ENCODE data around the gene TP53RK. TPM values are rescaled to one million over a fixed set of nuclear protein-coding genes. Genes with fewer than 3 reads are reported as not detected.

The TP53RK gene
- total RNA-seq, 2 donors from 2014 or later = 6.6 to 11.7 TPM

- no peak overlapping the region for H3K27ac ChIP-seq
- TF ChIP-seq, protein P1, sequence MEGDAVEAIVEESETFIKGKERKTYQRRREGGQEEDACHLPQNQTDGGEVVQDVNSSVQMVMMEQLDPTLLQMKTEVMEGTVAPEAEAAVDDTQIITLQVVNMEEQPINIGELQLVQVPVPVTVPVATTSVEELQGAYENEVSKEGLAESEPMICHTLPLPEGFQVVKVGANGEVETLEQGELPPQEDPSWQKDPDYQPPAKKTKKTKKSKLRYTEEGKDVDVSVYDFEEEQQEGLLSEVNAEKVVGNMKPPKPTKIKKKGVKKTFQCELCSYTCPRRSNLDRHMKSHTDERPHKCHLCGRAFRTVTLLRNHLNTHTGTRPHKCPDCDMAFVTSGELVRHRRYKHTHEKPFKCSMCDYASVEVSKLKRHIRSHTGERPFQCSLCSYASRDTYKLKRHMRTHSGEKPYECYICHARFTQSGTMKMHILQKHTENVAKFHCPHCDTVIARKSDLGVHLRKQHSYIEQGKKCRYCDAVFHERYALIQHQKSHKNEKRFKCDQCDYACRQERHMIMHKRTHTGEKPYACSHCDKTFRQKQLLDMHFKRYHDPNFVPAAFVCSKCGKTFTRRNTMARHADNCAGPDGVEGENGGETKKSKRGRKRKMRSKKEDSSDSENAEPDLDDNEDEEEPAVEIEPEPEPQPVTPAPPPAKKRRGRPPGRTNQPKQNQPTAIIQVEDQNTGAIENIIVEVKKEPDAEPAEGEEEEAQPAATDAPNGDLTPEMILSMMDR (IDR thresholded peaks at IDR 0.05) = no peak
- no peak for TF ChIP-seq POLR2A (IDR thresholded peaks at IDR 0.05)
- H3K36me3 ChIP-seq (replicated peaks in 1 of 2; ENCODE audit: insufficient read depth in 1 of 2, low read depth in 2 of 2) = no peaks in the 10 kb centered on the region
- no peak overlapping the region for H3K4me3 ChIP-seq
- no peaks in the 10 kb centered on the region for H3K9me3 ChIP-seq
- 60 to 68% methylated on average over 2 of the region's 2 CpGs for WGBS, 2 donors
- DNase-seq (peak in 1 of 4 donors; percentile 34), ATAC-seq (no peak)
- intact Hi-C loops (cut with DNase I) = no loop called here
- no peaks in the 10 kb centered on the region for H3K27me3 ChIP-seq
- H3K4me1 ChIP-seq = no peaks in the 10 kb centered on the region
Observed at GRCh38 chr20:46694484-46694883, 5.2 kb upstream of the TP53RK start.

DNA sequence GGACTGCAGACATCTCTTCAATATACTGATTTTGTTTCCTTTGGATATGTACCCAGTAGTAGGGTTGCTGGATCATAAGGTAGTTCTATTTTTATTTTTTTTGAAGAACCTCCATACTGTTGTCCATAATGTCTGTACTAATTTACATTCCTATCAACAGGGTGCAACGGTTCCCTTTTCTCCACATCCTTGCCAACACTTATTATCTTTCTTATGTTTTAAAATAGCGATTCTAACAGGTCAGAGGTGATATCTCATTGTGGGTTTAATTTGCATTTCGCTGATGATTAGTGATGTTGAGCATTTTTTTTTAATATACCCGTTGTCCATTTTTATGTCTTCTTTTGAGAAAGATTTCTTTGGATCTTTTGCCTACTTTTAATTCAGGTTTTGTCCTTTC is 2.0 kb upstream of the TP53RK start:
- Histone ChIP-seq H3K27me3 (no peaks in the 10 kb centered on the region), H3K9me3 (no peaks in the 10 kb centered on the region), H3K4me3 (no peak overlapping the region), H3K4me1 (peaks cover 15% of the 10 kb centered on the region), H3K27ac (no peak overlapping the region), H3K36me3 (replicated peaks in 1 of 2; ENCODE audit: insufficient read depth in 1 of 2, low read depth in 2 of 2) (no peaks in the 10 kb centered on the region)
- no peak for TF ChIP-seq POLR2A (IDR thresholded peaks at IDR 0.05)
- TF ChIP-seq, protein P1 (IDR thresholded peaks at IDR 0.05) = no peak
- no peak for DNase-seq
- WGBS, 2 donors = 58 to 60% methylated on average over 4 of the region's 4 CpGs
- intact Hi-C loops (cut with DNase I) = no loop called here
- no peak for ATAC-seq

DNA sequence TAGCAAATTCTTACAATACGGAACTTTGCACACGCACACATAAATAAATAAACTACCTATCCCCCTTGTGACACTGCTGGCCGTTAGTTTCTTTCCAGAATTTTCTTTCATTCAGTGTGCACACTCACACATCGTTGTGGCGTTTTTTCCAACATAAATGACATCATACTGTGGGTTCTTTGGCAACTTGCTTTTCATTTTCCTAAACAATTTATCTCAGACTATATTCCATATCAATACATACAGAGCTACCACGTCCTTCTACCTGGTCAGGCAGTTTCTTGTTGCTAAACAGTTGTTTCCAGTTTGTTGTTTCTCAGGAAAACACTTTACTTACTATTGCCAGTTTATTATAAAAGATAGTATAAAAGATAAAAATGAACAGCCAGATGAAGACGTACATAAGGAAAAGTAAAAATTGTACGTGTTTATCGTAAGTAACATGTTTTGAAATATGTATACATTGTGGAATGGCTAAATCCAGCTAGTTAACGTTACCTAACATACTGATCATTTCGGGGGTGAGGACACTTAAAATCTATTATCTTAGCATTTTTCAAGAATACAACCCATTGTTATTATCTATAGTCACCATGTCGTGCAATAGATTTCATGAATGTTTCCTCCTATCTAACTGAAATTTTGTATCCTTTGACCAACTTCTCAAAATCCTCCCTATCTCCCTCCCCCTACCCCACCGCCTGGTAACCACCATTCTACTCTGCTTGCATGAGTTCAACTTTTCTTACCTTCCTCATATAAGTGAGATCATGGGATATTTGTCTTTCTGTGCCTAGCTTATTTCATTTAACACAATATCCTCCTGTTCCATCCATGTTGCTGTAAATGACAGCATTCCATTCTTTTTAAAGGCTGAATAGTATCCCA is 1.2 kb upstream of the TP53RK start:
- ATAC-seq (no peak), DNase-seq (no peak)
- Histone ChIP-seq H3K36me3 (replicated peaks in 1 of 2; ENCODE audit: insufficient read depth in 1 of 2, low read depth in 2 of 2) (no peaks in the 10 kb centered on the region), H3K27ac (peak overlapping the region in 3 of 4 donors; percentile 80 to 93 (median 89)), H3K27me3 (no peaks in the 10 kb centered on the region), H3K4me1 (peaks cover 15% of the 10 kb centered on the region), H3K4me3 (peak overlapping the region in 1 of 2 donors; percentile 8), H3K9me3 (no peaks in the 10 kb centered on the region)
- intact Hi-C loops (cut with DNase I) = no loop called here
- TF ChIP-seq POLR2A (IDR thresholded peaks at IDR 0.05) = no peak
- TF ChIP-seq, protein P1 (IDR thresholded peaks at IDR 0.05) = no peak
- 38 to 46% methylated on average over 13 of the region's 13 CpGs for WGBS, 2 donors

GRCh38 chr20:46689754-46690085 is 476 bp upstream of the TP53RK start:
- Histone ChIP-seq H3K36me3 (replicated peaks in 1 of 2; ENCODE audit: insufficient read depth in 1 of 2, low read depth in 2 of 2) (no peaks in the 10 kb centered on the region), H3K4me1 (peaks cover 17% of the 10 kb centered on the region), H3K27ac (peak overlapping the region; percentile 68 to 93 (median 84)), H3K27me3 (no peaks in the 10 kb centered on the region), H3K4me3 (peak overlapping the region in 1 of 2 donors; percentile 8), H3K9me3 (no peaks in the 10 kb centered on the region)
- 0% methylated on average over 12 of the region's 12 CpGs for WGBS, 2 donors
- DNase-seq (no peak), ATAC-seq (no peak)
- TF ChIP-seq POLR2A (IDR thresholded peaks at IDR 0.05) = no peak
- TF ChIP-seq, protein P1 (IDR thresholded peaks at IDR 0.05) = no peak
- intact Hi-C loops (cut with DNase I) = loop anchor here (10.0 kb wide), 1 partner anchor 165 kb away; no protein-coding TSS in a partner anchor

All from body of pancreas (tissue), 4 donors.